Epidermal melanocyte (primary cell): ENCODE data around the gene MCTP1.
"Not testable (repeated sequence)": the region's sequence is repeated elsewhere in the genome, so short reads cannot be mapped to it uniquely, and the experiment has no call there.

ENCODE experiments used
- DNase-seq: peaks from one replicate; pipeline ENCODE4 v3.0.0; 2011; ENCODE audit warnings: low spot score; ENCODE audit not compliant: insufficient read length

The MCTP1 gene

GRCh38 chr5:95035891-95036685 is 248.8 kb downstream of the MCTP1 start:
- no peak for DNase-seq

- no peak for DNase-seq
These were observed 252.1 kb downstream of the MCTP1 start for GRCh38 chr5:95032801-95033200.

- DNase-seq, result no peak
These were observed 255.1 kb downstream of the MCTP1 start for GRCh38 chr5:95029569-95030366.

GRCh38 chr5:95027775-95028174 is 257.1 kb downstream of the MCTP1 start:
- DNase-seq, result no peak

- DNase-seq, result no peak
These were observed 257.7 kb downstream of the MCTP1 start for GRCh38 chr5:95027151-95027721.

- no peak for DNase-seq
These were observed 258.2 kb downstream of the MCTP1 start for GRCh38 chr5:95026718-95027117.

GRCh38 chr5:95022967-95023695 is 261.8 kb downstream of the MCTP1 start:
- no peak for DNase-seq

GRCh38 chr5:95020345-95020744 is 264.5 kb downstream of the MCTP1 start:
- no peak for DNase-seq

GRCh38 chr5:95018946-95019345 is 265.9 kb downstream of the MCTP1 start:
- no peak for DNase-seq

GRCh38 chr5:95018511-95018910 is 266.4 kb downstream of the MCTP1 start:
- no peak for DNase-seq

GRCh38 chr5:95009812-95010211 is 275.1 kb downstream of the MCTP1 start:
- no peak for DNase-seq

GRCh38 chr5:95007921-95008597 is 276.8 kb downstream of the MCTP1 start:
- no peak for DNase-seq

- DNase-seq, result no peak
These were observed 279.1 kb downstream of the MCTP1 start for GRCh38 chr5:95005811-95006210.

- DNase-seq, result no peak
These were observed 286.2 kb downstream of the MCTP1 start for GRCh38 chr5:94998670-94999069.

GRCh38 chr5:94994537-94994936 is 290.4 kb downstream of the MCTP1 start:
- not testable (repeated sequence) for DNase-seq

- no peak for DNase-seq
These were observed 291.4 kb downstream of the MCTP1 start for GRCh38 chr5:94993491-94993890.

GRCh38 chr5:94992325-94992724 is 292.6 kb downstream of the MCTP1 start:
- DNase-seq, result no peak

- no peak for DNase-seq
These were observed 300.9 kb downstream of the MCTP1 start for GRCh38 chr5:94983861-94984535.

GRCh38 chr5:94977437-94977836 is 307.5 kb downstream of the MCTP1 start:
- no peak for DNase-seq

GRCh38 chr5:94976853-94977252 is 308.0 kb downstream of the MCTP1 start:
- DNase-seq, result no peak
